ENCODE results near the gene C1QTNF9B.
A peak's percentile ranks its signal among the peaks of the same experiment; 100 is the strongest.
"Not testable (repeated sequence)": the region's sequence is repeated elsewhere in the genome, so short reads cannot be mapped to it uniquely, and the experiment has no call there.

The C1QTNF9B gene

DNA sequence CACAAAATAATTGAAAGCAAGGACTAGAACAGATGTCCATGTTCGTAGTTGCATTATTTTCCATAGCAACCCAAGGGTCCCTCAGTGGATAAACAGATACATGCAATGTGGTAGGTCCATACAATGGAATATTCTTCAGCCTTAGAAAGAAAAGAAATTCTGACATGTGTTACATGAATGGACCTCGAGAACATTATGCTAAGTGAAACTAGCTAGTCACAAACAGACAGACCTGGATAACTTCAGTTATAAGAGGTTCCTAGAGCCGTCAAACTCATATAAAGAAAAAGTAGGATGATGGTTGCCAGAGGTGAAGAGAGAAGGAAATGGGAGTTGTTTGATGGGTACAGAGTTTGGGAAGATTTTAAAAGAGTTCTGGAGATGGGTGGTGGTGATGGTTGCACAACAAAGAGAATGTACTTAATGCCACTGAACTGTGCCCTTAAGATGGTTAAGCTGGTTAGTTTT is at the start of gene C1QTNF9B:
Gene C1QTNF9B, minus strand, starts transcription at position 51 of the 468 bp plus-strand sequence.
- not testable (repeated sequence) for FAIRE-seq

DNA sequence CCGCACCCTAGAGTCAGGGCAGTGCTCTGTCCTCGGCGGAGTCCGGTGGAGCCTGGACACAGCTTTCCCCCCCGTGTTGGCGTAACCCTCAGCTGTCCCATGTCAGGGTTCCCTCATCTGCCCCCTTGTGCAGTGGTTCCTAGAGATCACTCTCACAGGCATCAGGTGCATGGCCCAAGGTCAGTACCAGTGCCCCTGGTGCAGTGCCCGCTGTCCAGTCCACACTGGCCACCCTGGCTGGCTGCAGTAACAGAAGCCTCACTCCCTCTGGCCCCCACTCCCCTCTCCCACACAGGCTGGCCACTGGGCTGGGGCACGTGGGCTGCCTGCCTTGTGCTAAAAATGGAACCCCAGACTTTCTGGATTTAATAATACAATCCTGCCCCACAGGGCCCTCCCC is 49.6 kb upstream of the C1QTNF9B start:
- DNase-seq (ENCODE audit: insufficient read length, low spot score) = no peak
- no peak for FAIRE-seq

More for the DNA sequence above, at the start of gene C1QTNF9B:
- DNase-seq (ENCODE audit: insufficient read length, low spot score) = not testable (repeated sequence)

DNA sequence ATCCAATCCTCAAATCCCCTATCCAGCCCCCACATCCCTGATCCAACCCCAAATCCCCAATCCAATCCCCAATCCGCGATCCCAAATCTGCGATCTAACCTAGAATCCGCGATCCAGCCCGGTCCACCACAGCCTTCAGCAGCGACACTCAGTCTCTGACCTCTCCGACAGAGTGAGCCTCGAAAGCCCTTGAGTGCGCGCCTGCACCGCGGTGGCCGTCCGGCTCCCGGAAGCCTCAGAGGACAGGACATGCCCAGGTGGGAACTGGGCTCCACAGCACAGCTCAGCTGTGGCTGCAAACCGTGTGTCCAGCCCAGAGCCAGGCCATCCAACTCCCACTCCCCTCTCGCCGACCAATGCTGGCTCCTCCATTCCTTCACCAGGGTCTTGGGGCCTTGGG is 48.8 kb upstream of the C1QTNF9B start:
- DNase-seq (ENCODE audit: insufficient read length, low spot score) (no peak), FAIRE-seq (no peak)

- FAIRE-seq (no peak), DNase-seq (ENCODE audit: insufficient read length, low spot score) (no peak)
These were observed 48.3 kb upstream of the C1QTNF9B start for GRCh38 chr13:23945612-23946011.

- no peak for FAIRE-seq
- no peak for DNase-seq (ENCODE audit: insufficient read length, low spot score)
These were observed 43.9 kb upstream of the C1QTNF9B start for GRCh38 chr13:23941211-23941610.

DNA sequence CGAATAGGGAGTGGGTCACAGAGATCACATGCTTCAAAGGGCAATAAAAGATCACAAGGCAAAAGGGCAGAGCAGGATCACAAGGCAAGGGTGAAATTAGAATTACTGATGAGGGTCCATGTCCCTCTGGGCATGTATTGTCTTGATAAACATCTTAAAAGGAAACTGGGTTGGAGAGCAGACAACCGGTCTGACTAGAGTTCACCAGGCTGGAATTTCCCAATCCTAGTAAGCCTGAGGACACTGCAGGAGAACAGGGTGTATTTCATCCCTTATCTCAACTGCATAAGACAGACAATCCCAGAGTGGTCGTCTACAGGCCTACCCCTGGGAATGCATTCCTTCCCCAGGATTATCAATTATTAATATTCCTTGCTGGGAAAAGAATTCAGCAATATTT is 42.4 kb upstream of the C1QTNF9B start:
- not testable (repeated sequence) for FAIRE-seq; DNase-seq (ENCODE audit: insufficient read length, low spot score)

DNA sequence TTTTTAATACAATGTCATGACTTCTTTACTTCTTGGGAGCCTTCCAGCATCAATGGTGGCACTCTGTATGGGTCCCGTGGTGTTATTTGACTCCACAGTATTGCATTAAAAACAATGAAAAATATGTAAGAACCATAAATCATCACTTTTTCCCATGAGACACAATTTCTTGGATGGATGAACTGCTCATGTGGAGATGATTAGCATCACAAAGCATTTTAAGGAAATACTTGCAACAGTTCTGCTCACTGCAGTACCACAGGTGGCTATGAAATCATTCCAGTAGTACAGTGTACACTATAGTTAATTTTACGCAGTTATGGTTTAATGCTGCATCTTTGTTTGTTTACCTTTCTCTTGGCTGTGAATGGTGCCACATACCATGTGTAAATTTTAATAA is 37.2 kb upstream of the C1QTNF9B start:
- FAIRE-seq (no peak), DNase-seq (ENCODE audit: insufficient read length, low spot score) (no peak)

DNA sequence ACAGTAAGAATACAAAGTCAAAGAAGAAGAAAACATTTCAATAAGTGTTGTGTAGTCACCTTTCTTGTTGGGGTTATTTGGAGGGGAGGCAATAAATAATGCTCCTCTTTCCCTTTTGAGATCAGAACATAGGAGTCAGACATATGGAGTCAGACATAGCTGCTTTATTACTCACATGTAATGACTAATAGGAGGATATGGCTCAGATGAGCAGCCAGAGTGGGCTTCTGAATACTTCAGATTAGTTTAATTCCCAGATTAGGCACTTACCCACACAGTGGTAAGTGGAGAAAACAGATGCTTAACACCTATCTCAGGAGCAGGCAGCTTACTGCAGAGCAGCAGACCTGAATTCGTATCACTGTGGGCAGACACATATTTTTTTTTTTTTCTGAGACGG is 31.7 kb upstream of the C1QTNF9B start:
- FAIRE-seq = no peak
- no peak for DNase-seq (ENCODE audit: insufficient read length, low spot score)

DNA sequence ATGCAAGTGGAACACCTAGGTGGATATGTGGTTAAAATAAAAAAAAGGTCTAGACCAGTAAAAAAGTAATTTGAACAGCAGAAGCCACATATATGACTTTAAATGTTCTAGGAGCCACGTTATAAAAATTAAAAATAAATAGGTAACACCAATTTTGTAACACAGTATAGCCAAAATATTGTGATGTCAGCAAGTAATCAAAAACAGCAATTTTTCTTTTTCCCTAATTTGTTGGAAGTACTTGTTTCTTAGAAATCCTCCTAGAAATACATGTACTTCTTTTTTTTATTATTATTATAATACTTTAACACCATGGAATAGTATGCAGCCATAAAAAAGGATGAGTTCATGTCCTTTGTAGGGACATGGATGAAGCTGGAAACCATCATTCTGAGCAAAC is 25.7 kb upstream of the C1QTNF9B start:
- FAIRE-seq (no peak), DNase-seq (ENCODE audit: insufficient read length, low spot score) (no peak)

DNA sequence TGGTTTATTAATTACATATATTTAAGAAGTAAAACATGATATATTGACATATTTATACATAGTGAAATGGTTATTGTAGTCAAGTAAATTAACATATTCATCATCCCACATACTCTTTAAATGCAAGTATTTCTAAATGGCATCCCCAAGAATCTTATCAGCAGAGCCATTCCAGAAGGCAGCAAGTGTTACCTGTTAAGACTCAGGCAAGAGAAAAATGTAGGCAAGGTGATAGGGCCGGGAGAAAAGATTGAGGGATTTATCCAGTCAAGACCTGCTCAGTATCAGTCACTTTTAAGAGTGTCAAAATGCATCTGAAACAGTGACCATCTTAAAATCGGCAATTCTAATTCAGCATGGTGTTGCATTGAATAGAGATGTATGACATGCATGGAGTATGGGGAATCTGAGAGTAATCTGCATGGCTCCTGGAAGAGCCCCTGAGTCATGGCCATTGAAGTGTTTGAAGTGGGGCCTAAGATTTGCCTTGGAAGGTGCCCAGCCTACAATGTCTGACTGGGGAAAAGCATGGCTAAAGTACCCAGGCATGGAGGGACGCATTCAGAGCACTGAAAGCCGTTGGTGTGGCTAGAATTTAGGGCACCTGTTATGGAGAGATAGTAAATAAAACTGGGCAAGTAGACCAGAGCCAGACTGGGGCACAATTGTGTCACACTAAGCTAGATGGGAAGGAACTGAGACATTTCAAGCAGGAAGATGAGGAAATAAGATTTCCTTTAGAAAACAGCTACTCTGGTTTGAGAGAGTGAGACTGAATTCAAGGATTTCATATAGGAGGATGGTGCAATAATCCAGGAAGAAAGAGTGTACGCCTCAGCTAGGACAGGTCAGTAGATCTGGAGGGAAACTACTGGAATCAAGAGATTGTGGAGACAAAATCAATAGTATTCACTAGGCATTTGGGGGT is 25.0 kb upstream of the C1QTNF9B start:
- no peak for FAIRE-seq
- no peak for DNase-seq (ENCODE audit: insufficient read length, low spot score)

- DNase-seq (ENCODE audit: insufficient read length, low spot score) (no peak), FAIRE-seq (peak; percentile 79)
These were observed 24.2 kb upstream of the C1QTNF9B start for GRCh38 chr13:23921451-23921888.

DNA sequence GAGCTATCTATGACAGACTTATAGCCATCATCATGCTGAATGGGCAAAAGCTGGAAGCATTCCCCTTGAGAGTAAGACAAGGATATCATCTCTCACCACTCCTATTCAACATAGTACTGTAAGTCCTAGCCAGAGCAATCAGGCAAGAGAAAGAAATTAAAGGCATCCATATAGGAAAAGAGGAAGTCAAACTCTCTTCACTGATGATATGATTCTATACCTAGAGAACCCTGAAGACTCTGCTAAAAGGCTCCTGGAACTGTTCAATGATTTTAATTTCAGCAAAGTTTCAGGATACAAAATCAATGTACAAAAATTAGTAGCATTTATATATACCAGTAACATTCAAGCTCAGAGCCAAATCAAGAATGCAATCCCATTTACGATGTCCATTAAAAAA is 21.7 kb upstream of the C1QTNF9B start:
- FAIRE-seq = no peak

GRCh38 chr13:23918208-23918607 is 20.9 kb upstream of the C1QTNF9B start:
- no peak for DNase-seq (ENCODE audit: insufficient read length, low spot score)
- no peak for FAIRE-seq

More for the DNA sequence above, 21.7 kb upstream of the C1QTNF9B start:
- DNase-seq (ENCODE audit: insufficient read length, low spot score) = no peak

GRCh38 chr13:23915308-23915707 is 18.0 kb upstream of the C1QTNF9B start:
- FAIRE-seq (no peak), DNase-seq (ENCODE audit: insufficient read length, low spot score) (no peak)

DNA sequence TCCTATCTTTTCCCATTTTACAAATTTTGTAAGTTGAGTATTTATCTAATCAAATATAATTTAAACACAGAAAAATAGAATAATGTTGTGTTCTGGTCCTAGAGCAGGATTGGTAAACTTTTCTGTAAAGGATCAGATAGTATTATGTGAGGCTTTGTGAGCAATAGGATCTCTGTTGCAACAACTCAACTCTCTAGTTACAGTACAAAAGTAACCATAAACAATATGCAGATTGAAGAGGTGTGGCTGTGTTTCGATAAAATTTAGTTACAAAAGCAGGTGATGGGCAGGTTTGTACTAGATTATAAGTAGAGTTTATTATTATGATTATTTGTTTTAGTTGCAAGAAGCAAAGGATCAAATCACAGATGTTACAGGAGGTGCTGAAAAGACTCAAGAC is 15.2 kb upstream of the C1QTNF9B start:
- DNase-seq (ENCODE audit: insufficient read length, low spot score) (no peak), FAIRE-seq (no peak)

- DNase-seq (ENCODE audit: insufficient read length, low spot score) = no peak
These were observed 12.3 kb upstream of the C1QTNF9B start for GRCh38 chr13:23909606-23910005.

GRCh38 chr13:23905766-23906165 is 8.5 kb upstream of the C1QTNF9B start:
- DNase-seq (ENCODE audit: insufficient read length, low spot score) (no peak), FAIRE-seq (no peak)

More at GRCh38 chr13:23909606-23910005, 12.3 kb upstream of the C1QTNF9B start:
- no peak for FAIRE-seq

DNA sequence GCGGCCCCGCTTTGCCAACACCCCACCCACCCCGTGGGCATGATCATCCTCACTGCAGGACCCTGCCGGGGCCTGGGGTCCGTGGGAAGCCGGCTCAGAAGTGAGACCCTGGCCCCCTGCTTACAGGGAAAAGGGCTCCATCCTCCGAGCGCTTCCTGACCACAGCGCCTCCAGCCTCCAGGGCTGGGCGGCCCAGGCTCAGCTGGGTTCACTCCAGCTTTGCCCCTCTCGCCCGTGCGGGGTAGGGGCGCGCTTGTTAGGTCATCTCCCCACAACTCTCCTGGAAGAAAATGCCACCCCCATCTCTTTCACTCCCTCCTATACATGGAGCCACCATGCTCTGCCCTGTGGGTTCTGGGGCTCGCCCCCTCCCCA is 6.6 kb upstream of the C1QTNF9B start:
- DNase-seq (ENCODE audit: insufficient read length, low spot score) (no peak), FAIRE-seq (no peak)

DNA sequence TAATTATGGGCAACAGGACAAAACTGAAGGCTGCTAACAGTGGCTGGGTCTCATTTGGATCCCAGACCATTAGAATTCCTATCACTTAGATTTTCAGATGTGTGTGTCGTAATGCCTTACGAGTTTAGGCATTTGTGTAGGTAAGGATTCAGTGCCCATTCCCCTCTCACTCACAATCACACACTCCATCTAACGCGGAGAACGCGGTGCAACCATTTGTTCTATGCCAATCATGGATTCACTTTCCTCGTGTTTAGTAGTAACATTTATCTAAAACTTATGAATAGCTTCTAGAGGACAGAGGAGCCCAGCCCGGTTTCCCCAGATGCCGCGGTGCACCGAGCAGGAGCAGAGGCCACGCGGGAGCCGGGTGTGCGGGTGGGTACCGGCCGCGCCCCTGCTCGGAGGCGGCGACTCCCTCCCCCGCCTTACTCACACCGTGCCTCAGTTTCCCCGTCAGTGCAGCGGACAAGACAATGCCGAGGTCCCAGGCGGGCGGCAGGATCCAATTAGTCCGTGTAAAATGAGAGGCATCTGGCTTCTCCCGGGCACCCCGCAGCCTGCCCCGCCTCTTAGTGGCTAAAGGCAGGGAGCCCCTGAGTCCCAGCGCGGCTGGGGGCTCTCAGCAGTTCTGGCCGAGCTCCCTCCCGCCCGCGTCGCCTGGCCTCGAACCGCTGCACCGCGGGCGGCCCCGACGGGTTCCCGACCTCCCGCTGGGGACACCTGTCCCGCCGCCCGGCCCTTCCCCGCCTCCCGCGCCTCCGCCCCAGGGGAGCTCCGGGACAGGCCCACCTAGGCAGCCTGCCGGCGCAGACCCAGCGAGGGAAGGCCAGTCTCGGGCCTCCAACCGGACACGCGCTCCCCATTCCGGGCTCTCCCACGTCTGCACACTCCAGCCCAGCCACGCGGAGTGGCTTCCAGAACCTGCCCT is 5.9 kb upstream of the C1QTNF9B start:
- DNase-seq (ENCODE audit: insufficient read length, low spot score) (no peak), FAIRE-seq (no peak)

- FAIRE-seq = no peak
- DNase-seq (ENCODE audit: insufficient read length, low spot score) = no peak
These were observed 4.1 kb upstream of the C1QTNF9B start for GRCh38 chr13:23901365-23901764.

DNA sequence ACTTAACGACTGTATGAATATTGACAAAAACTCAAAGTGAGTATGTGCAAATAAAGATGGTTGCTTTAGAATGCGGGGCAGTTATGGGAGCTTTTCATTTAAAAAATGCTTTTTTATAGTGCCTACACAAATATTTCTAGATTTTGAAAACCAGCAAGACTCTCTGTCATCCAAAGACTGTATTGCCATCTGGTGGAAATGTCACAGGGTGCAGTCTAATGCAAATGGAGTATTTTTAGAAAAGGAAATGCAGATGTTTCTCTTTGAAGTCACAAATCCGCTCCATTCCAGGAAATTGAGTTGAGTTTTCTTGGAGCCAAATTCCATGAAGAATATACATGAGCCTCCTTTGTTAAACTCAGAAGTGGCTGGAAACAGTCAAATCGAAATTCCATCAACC is 2.3 kb upstream of the C1QTNF9B start:
- peak; percentile 80 for FAIRE-seq
- DNase-seq (ENCODE audit: insufficient read length, low spot score) = no peak
